Pulmonary artery endothelial cell (primary cell): ENCODE measurements around the gene UBE2G2. TPM values are rescaled to one million over a fixed set of nuclear protein-coding genes. Genes with fewer than 3 reads are reported as not detected.

Experiments
- DNase-seq: peaks from one replicate; pipeline ENCODE4 v3.0.0-alpha.2; 2011; ENCODE audit warnings: low read depth, low spot score
- total RNA-seq: library from RNA; depleted of rRNA; stranded (reverse); fragments of >200 nt; gene quantifications from 2 replicates; pipeline ENCODE4 v1.2.3, GENCODE V29; 2014

Gene UBE2G2
- total RNA-seq, 1 donor from 2014 or later: 105 TPM

- DNase-seq: no peak
These were observed 36.2 kb downstream of the UBE2G2 start for GRCh38 chr21:44765231-44766013.

- DNase-seq: no peak
These were observed 37.0 kb downstream of the UBE2G2 start for GRCh38 chr21:44764319-44765230.

GRCh38 chr21:44763451-44764318, 37.9 kb downstream of the UBE2G2 start:
- no peak for DNase-seq

- DNase-seq: no peak
These were observed 38.6 kb downstream of the UBE2G2 start for GRCh38 chr21:44763050-44763378.

GRCh38 chr21:44762221-44763049, 39.2 kb downstream of the UBE2G2 start:
- no peak for DNase-seq

GRCh38 chr21:44761747-44762208, 39.8 kb downstream of the UBE2G2 start:
- no peak for DNase-seq

- DNase-seq: no peak
These were observed 40.5 kb downstream of the UBE2G2 start for GRCh38 chr21:44761011-44761729.

- DNase-seq: no peak
These were observed 41.2 kb downstream of the UBE2G2 start for GRCh38 chr21:44760376-44760775.

- no peak for DNase-seq
These were observed 41.9 kb downstream of the UBE2G2 start for GRCh38 chr21:44759628-44760285.

GRCh38 chr21:44758781-44759627, 42.6 kb downstream of the UBE2G2 start:
- no peak for DNase-seq

GRCh38 chr21:44758141-44758561, 43.5 kb downstream of the UBE2G2 start:
- no peak for DNase-seq

- no peak for DNase-seq
These were observed 43.9 kb downstream of the UBE2G2 start for GRCh38 chr21:44757731-44758130.

- no peak for DNase-seq
These were observed 45.0 kb downstream of the UBE2G2 start for GRCh38 chr21:44756423-44757185.

- DNase-seq: peak; percentile 79
These were observed 46.4 kb downstream of the UBE2G2 start for GRCh38 chr21:44755227-44755626.

- no peak for DNase-seq
These were observed 48.3 kb downstream of the UBE2G2 start for GRCh38 chr21:44753357-44753756.

- no peak for DNase-seq
These were observed 48.9 kb downstream of the UBE2G2 start for GRCh38 chr21:44752671-44753235.
